GM21526 (cell line): ENCODE results near the gene PEX5.

Source experiments
- ATAC-seq: cut with Tn5 transposase; IDR thresholded peaks from one replicate; pipeline ENCODE4 v1.9.1; 2021; ENCODE audit warnings: moderate library complexity; ENCODE audit not compliant: unreplicated experiment, low FRiP score

Gene PEX5

GRCh38 chr12:7189398-7190267, at the start of gene PEX5:
TSS of gene PEX5 (plus strand) at chr12:7189686. CDS start at chr12:7190378, 692 bp downstream.
- ATAC-seq, result peak; percentile 93

GRCh38 chr12:7141351-7142005, 48.0 kb upstream of the PEX5 start:
- ATAC-seq, result no peak

GRCh38 chr12:7142056-7142644, 47.3 kb upstream of the PEX5 start:
- no peak for ATAC-seq

- ATAC-seq, result no peak
These were observed 46.5 kb upstream of the PEX5 start for GRCh38 chr12:7142809-7143465.

GRCh38 chr12:7143564-7143963, 45.9 kb upstream of the PEX5 start:
- no peak for ATAC-seq

GRCh38 chr12:7144414-7145120, 44.9 kb upstream of the PEX5 start:
- no peak for ATAC-seq

GRCh38 chr12:7145671-7146070, 43.8 kb upstream of the PEX5 start:
- no peak for ATAC-seq

- no peak for ATAC-seq
These were observed 43.3 kb upstream of the PEX5 start for GRCh38 chr12:7146228-7146627.

- ATAC-seq, result no peak
These were observed 42.6 kb upstream of the PEX5 start for GRCh38 chr12:7146906-7147305.

- ATAC-seq, result no peak
These were observed 39.1 kb upstream of the PEX5 start for GRCh38 chr12:7150356-7150755.

- ATAC-seq, result no peak
These were observed 38.6 kb upstream of the PEX5 start for GRCh38 chr12:7150841-7151240.

- ATAC-seq, result no peak
These were observed 38.0 kb upstream of the PEX5 start for GRCh38 chr12:7151532-7151931.

- no peak for ATAC-seq
These were observed 36.7 kb upstream of the PEX5 start for GRCh38 chr12:7152818-7153217.

GRCh38 chr12:7154042-7154441, 35.4 kb upstream of the PEX5 start:
- no peak for ATAC-seq

GRCh38 chr12:7154901-7155470, 34.5 kb upstream of the PEX5 start:
- no peak for ATAC-seq

GRCh38 chr12:7155471-7156034, 33.9 kb upstream of the PEX5 start:
- no peak for ATAC-seq

GRCh38 chr12:7156259-7157197, 33.0 kb upstream of the PEX5 start:
- no peak for ATAC-seq

GRCh38 chr12:7157391-7157790, 32.1 kb upstream of the PEX5 start:
- no peak for ATAC-seq
